GM19324 (cell line): ENCODE measurements around the gene POU6F2.
"Not testable (repeated sequence)": the region's sequence is repeated elsewhere in the genome, so short reads cannot be mapped to it uniquely, and the experiment has no call there.

Experiments
- ATAC-seq: cut with Tn5 transposase; IDR thresholded peaks from one replicate; pipeline ENCODE4 v1.9.1; 2021; ENCODE audit warnings: mild to moderate bottlenecking, moderate library complexity; ENCODE audit not compliant: unreplicated experiment, low FRiP score

Gene POU6F2

DNA sequence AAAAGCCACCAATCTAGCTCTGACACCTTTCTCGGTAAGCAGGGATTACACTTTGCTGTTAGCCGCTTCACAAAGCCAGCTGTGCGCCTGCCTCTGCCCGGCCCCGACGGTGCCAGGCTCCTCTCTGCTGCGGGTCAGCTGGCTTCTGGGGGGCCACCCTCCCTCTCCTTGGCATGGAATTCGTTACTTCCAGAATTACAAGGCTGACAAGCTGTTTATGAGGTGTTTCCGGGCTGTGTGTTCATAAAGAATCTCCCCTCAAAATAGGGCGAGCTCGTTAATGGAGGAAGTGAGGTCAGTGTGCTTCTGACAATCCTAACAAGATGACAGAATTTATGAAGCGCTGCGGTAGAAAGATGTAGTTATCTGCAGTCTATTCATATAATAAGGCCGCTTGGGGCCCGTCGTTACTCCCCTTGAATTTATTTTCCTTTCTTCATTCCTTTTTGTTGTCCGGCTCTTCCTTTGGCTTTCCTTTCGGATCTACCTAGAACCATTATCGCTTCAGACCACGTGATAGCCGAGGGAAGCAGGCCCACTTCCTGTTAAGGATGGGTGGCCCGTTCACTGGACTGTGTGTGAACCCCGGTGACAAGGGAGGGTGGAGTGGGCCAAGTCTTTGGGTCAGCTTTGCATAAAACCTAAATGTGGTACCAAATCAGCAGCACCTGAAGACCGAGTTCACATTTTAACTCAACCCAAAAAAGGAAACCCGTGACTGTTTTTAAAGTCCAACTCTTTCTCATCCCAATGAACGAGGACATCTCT is 315.5 kb downstream of the POU6F2 start:
- no peak for ATAC-seq

DNA sequence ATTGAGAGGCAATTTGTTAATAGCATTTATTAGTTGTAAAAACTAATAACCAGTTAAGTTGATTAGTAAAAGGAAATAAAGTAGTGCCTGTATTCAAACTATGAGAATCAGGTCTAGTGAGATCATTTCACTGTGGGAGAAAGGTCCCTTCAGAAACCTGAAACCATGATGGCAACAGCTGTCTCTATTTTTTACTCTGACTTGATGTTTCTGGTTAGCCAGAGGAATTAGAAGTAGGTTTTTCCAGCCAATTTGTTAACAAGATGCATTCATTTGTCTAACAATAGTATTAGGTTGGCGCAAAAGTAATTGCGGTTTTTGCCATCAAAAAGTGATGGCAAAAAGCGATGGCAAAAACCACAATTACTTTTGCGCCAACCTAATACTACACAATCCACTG is 316.3 kb downstream of the POU6F2 start:
- no peak for ATAC-seq

DNA sequence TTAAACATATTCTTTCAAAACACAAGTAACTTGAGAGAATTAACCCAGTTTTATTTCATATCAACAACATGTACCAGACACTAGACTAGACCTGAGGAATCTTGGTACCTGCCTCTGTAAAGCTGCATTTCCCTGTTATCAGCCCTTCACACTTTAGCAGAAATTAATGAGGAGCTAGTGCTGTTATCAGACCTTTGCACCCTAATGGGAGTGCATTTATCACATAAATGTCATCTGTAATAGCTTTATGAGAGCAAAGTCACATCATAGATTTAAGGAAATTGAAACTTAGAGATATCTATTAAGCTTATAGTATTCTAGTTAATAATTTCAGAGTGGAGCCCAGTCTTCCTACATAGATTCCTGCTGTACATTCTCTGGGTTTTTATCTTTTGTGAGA is 318.1 kb downstream of the POU6F2 start:
- ATAC-seq = no peak

DNA sequence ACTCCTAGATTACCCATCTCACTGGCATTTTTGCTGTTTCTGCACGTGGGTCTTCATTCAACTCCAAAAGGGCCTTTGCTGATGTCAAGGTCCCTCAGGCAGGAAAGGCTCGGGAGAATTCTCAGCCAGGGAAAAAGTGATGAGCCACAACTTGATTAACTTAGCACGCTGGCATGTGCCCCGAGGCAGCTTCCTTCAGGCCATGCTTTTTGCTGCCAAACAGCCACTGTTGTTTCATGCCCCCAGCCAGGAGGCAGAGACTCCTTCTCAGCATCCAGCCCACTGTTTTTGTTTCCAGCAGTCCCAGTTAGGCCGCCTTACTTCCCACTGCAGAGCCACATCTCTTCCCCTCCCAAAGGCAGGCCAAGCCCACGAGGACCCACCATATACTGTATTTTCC is 322.0 kb downstream of the POU6F2 start:
- no peak for ATAC-seq

DNA sequence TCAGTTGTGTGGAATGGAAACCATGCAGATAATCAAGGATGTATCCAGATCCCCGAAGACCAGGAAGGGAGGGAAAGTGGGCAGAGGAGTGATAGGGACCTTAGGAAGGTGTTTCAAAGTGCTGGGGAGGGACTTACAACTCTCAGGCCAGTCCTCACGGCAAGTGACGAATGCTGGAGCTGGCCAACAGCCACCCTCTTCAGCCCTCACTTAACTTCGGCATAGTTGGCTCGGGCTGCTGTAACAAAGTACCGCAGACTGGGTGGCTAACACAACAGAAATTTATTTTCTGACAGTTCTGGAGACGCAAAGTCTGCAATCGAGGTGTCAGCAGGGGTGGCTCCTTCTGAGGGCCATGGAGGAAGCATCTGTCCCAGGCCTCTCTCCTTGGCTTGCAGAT is 322.6 kb downstream of the POU6F2 start:
- ATAC-seq = no peak

DNA sequence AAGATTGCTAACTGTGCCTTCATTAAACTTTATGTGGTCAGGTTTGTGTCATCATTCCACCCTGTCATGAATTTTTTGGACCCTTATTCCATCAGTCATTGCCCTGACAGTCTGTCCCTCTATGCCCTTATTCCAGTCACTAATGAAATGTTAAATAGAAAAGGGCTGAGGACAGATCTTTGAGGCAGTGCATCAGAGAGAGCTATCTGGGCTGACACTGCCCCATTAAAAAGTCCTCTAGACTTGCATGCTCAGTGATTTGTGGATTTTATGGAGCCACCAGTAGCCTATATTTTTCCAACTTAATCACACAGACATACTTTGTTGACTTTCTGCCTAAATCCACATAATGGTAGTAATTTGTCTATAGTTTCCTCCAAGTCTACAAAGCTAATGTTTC is 323.8 kb downstream of the POU6F2 start:
- ATAC-seq = no peak

DNA sequence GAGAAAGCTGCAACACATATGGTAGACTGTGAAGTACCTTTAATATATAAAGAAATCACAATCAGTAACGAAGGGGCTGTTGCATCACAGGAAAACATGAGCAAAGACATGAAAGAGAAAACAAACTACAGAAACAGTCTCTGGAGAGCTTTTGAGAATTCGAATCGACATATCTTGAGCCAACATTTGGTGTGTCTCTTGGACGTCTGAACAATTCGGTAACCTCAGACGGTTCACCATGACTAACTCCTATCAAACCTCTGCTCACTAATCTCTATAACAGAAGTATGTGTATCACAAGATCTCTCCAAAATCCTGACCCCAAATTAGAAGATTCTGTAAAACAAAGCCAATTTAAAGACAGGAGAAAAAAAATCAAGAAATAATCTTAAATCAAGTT is 326.5 kb downstream of the POU6F2 start:
- ATAC-seq = no peak

DNA sequence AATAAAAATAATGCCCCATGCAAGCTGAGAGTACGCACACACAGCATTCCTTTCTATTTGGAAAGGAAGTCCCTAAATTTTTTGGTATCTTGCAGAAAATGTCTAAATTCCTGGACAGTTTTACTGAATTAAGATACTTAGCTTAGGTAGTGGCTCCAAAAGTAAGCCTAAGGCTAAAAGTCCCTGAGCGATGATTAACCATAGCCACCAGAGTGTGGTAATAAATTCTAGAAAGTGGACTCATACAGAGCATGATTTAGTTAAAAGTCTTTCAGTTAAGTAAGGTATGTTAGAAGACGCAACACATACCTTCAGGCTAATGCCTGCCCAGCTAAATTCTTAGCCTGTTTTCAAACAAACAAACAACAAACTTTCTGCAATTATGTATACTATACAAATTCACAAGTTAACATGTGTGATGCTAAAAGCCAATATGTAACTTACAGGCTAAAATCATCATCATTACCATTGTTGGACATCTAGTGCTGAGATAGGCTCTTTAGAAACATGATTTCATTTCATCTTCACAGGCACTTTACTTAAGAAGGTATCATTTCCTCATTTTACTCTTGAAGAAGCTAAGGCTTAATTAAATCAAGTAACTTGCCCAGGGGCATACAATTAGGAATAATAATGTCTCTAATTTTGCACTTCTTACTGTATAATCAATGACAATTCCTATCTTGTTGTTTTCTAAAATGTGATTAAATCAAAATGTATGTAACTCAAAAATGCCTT is 327.1 kb downstream of the POU6F2 start:
- ATAC-seq = no peak

DNA sequence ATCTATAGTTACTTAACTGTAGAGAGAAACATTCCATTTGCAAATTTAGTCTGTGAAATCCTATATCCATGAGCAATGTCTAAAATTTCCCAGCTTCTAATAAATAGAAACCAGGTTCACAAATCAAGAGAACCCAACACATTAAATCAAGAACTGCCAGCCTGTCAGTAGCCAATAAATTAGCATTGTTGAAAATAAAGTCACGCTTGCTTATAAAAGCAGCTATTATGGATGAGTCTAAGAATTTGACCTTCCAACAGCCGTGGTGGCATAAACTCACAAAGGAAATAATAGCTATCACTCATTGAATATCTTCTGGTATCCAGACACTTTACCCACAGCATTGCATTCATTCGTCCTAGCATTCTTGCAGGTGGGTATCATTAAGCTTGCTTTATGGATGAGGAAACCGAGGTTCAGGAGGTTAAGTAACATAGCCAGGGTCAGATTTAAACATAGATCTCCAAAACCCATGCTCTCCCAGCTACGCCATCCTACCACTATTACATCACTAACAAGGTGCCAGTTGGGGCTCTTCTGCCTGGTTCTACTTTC is 328.4 kb downstream of the POU6F2 start:
- ATAC-seq = no peak

DNA sequence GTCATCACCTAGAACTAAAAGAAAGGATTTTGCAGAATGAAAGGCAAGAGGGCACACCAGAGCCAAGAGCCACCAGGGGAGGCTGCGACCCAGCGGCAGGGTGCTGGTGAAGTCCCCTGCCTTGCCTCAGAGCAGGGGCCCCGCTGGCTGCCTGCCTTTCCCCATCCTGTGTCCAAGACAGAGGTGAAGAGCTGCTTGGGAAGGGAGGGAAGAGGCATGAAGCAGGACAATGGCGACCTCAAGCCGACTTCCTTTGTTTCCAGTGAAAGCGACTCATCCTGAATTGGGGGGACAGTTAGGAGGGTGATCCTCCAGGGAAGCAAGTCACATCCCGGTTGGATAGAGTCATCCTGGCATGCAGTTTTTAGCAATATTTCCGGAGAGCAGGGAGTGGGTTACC is 333.0 kb downstream of the POU6F2 start:
- no peak for ATAC-seq

DNA sequence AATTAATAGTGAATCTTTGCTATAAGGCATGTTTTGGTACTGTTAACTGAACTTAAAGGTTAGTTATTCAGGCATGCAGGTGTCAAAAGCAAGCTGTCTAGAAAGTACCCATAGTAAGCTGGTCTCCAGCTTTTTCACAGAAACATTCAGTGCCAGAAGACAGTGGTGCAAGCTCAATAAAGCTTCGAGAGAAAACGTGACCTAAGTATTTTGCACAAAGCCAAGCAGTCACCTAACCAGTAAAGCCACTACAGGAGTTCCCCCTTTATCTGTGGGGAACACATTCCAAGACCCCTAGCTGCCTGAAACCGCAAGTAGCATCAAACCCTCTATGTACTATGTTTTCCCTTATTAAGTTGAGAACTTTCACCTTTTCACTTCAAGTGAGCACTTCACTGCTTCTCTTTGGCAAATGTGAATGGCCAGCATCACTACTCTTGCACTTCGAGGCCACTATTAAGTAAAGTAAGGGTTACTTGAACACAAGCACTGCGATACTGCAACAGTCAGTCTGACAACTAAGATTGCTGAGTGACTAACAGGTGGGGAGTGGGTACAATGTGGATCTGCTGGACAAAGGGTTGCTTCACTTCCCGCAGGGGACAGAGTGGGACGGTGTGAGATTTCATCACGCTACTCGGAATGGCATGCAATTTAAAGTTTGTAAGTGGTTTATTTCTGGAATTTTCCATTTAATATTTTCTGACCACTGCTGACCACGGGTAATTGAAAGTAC is 334.7 kb downstream of the POU6F2 start:
- ATAC-seq = no peak

DNA sequence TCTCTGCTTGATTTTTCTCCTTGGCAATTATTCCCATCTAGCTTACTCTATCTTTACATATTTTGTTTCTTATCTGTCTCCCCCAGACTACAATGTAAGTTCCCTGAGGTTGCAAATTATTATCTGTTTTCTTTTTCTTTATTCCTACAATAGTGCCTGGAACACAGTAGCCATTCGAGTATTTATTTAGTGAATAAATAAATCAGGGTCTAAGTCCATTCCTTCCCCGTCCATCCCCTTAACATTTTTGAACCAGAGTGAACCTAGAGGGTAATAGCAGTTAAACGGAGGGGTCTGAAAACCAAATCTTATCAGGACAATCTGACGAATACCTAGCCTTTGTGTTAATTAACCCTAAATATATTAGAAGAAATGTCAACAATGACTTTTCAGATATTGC is 335.7 kb downstream of the POU6F2 start:
- ATAC-seq = no peak

DNA sequence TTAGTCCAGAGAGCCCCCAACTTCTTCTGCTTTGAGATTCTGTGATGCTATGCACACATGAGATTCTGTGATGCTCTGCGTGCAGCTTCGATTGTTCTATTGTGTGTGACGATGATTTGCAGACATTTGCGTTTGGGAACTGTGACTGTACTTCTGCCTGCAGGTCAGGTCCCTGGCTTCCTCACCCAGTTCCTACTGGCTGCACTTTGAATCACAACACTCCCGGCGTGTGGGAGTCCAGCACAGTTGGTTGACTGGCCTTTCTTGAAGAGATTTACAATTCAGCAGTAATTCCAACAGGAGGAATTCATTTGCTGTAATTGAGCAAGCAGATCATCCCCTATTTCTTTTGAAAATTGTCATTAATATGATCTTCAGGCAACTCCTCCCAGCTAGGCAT is 336.3 kb downstream of the POU6F2 start:
- ATAC-seq = no peak

DNA sequence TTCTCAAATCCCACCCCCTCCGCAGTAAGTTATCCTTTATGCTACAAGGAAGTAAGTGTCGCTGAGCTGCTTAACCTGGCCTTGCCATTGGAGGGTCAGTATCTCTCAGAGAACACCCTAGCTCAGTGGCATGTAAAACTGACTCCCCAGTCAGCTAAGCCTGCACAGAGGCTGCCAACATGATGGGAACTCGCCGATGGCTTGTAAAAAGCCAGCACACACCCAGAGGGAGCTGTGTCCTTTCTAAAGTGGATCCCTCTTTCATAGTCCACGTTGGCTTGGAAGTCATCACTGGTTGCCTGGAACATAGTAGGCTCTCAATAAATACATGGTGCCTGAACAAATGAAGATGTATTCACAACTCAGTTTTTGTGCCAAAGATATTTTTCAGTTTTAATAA is 339.4 kb downstream of the POU6F2 start:
- no peak for ATAC-seq

DNA sequence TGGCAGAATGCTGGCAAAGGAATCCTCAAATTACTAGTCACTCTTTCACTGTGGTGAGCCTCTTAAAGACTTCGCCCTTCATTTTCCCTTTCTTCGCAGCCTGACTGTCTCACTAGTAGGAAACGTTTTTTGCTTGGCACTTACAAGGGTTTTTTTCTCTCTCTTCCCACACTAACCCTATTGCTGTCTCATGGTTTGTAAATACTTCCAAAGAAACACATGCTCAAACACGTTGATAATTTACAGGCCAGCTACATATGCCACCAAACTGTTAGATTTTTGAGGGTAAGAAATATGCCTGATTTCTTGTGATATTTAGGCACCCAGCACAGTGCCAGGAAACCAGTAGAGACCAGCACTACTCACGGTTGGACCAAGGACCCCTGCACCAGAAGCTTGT is 340.2 kb downstream of the POU6F2 start:
- no peak for ATAC-seq

DNA sequence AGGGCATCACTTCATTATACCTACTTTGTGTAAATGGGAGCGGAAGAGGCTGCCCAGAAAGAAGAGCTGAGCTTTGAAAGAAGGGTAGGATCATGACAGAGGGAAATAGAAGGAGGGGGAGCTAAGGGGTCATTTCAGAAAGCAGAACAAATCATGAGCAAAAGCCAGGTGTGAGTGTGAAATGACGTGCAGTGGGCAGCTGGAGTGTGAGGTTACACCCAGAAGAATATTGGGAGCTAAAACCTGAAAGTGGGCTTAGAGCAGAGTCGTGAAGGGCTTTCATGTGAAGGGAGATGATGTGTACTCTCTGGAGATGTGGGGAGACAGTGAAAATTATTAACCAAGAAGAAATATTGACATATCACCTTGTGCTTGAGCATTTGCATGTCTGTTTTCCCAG is 343.5 kb downstream of the POU6F2 start:
- ATAC-seq = no peak

DNA sequence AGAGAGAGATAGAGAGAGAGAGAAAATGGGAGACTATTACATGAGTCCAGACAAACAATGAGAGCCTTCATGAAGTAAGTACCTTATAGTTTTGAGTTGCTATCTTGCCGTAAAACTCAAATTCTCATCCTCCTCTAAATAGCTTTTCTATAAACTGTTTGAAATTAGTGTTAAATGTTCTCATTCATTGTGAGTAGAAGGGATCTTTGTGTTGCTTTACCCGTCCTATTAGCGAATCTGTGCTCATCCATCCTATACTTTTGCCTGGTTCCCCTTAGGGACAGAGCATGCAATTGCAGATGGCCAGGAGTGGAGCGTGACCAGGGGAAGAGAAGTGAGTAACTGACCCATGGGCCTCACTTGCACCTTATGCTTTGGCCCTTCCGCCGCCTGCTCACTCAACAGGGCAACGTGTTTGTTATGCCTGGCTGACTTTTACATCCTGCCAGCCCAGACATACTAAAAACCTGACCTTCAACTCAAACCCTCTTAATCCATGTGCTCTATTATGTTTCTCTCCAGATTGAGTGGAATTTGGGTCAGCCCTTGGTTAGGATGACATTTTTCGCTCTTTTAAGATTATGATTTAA is 344.3 kb downstream of the POU6F2 start:
- no peak for ATAC-seq

DNA sequence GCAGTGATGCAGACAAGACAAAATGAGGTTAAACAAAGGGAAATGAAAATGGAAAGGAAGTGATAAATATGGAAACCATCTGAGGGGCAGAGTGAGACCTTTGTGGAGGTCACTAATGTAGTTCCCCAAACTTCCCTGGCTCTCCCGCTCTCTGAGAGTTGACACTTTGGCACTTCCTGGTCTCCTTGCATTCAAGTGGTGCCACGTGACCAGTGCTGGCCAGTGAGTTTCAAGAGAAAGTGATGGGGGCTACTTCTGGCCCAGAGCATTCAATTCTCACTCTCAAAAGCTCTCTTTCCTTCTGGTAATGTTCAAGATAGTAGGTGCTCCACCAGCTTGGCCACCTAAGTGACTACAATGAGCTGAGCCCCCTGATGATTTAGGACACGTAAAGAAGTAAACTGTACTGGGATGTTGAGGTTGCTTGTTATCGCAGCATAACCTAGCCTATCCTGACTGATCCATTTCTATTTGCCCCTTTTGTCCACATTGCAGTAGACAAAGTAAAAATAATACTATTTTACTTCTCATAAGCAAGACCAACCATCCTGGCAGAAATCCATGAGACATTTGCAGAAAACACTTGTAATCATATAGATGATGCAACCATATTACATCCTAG is 346.5 kb downstream of the POU6F2 start:
- ATAC-seq = no peak

DNA sequence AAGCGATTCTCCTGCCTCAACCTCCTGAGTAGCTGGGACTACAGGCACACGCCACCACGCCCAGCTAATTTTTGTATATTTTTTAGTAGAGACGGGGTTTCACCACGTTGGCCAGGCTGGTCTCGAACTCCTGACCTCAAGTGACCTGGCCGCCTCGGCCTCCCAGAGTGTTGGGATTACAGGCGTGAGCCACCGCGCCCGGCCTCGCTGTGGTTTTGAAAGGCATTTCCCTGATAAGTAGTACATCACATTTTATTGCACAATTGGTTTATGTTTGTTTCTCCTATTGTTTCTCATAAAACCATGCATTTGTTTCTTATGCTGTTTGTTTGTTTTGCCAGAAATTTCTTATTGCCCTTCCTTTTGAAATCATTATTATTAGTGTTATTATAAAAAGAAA is 353.9 kb downstream of the POU6F2 start:
- not testable (repeated sequence) for ATAC-seq

DNA sequence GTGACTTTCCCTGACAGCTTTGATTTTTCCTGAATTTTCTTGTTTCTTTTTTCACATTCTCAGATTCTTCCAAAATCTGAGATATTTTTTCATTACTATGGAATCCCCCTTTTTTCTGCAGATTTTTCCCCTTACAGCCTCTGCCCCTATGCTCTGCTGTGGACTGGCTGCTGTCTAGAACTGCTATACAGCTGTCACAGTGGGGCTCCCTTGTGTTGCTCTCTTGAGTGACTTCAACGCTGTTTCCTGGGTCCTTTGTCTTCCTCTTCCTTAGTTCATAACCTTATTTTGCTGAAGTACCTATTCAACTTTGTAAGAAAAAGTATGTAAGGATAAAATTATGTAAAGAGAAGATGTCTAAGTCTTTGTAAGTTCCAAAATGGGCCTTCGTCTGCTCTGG is 354.4 kb downstream of the POU6F2 start:
- no peak for ATAC-seq
